ENCODE data around the gene NLRP4.

NLRP4 gene, protein sequence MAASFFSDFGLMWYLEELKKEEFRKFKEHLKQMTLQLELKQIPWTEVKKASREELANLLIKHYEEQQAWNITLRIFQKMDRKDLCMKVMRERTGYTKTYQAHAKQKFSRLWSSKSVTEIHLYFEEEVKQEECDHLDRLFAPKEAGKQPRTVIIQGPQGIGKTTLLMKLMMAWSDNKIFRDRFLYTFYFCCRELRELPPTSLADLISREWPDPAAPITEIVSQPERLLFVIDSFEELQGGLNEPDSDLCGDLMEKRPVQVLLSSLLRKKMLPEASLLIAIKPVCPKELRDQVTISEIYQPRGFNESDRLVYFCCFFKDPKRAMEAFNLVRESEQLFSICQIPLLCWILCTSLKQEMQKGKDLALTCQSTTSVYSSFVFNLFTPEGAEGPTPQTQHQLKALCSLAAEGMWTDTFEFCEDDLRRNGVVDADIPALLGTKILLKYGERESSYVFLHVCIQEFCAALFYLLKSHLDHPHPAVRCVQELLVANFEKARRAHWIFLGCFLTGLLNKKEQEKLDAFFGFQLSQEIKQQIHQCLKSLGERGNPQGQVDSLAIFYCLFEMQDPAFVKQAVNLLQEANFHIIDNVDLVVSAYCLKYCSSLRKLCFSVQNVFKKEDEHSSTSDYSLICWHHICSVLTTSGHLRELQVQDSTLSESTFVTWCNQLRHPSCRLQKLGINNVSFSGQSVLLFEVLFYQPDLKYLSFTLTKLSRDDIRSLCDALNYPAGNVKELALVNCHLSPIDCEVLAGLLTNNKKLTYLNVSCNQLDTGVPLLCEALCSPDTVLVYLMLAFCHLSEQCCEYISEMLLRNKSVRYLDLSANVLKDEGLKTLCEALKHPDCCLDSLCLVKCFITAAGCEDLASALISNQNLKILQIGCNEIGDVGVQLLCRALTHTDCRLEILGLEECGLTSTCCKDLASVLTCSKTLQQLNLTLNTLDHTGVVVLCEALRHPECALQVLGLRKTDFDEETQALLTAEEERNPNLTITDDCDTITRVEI

DNA sequence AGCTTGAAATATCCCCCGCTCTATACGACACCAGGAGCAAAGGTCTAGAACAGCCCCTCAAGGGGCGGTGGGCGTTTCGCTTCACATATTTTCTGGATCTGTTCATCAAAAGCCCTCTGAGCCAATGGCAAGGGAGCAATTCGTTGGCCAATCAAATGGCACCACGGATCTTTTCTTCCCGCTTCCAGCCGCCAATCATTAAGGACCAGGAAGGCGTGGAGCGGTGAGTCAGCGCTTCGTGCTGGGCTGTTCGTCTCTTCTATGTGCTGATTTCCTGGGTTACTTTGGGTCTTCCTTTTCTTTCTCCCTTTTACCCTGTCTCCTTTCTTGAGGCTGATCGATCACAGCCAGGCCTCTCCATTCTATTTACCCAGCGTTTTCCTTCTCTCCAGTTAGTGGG lies at the start of gene NLRP4:
TSS of gene NLRP4 (plus strand) at position 201 of the 400 bp plus-strand sequence. CDS start 15,541 bp downstream, outside the sequence.
- no peak for DNase-seq

GRCh38 chr19:55795021-55795420 lies 41.3 kb upstream of the NLRP4 start:
- DNase-seq: no peak

- no peak for DNase-seq
These were observed 34.9 kb upstream of the NLRP4 start for GRCh38 chr19:55801416-55801815.

GRCh38 chr19:55802281-55802680 lies 34.1 kb upstream of the NLRP4 start:
- no peak for DNase-seq

DNA sequence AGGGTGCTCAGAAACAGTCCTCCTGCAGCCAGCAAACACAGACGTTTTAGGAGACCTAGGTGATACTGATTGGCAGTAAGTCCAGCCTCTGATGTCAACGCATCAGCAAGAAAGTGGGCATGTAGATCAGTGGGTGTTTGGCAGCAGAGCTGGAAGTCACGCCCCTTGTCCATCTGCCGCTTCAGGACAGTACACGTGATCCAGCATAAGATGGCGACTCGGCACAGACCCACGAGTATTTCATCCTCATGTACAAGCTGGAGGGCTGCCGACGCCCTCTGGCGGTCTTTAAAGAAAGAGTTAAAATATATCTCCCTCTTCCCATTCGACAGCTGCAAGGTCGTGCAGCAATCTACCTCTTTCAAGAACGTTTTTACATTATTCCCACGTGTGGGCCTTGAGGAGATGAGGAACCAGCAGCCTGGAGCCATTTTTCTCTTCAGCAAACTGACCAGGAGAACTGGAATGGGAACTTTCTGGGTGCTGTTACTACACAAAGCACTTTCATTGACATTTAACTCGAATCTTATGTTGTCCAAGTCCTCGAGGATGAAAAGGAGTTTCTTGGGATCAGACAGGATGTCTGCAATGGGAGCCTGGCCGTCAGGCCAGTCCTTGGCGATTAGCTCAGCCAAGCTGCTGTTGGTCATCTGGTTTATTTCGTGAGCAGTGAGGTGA lies 26.8 kb upstream of the NLRP4 start:
- peak; percentile 53 for DNase-seq

GRCh38 chr19:55811340-55811739 lies 25.0 kb upstream of the NLRP4 start:
- DNase-seq: no peak

DNA sequence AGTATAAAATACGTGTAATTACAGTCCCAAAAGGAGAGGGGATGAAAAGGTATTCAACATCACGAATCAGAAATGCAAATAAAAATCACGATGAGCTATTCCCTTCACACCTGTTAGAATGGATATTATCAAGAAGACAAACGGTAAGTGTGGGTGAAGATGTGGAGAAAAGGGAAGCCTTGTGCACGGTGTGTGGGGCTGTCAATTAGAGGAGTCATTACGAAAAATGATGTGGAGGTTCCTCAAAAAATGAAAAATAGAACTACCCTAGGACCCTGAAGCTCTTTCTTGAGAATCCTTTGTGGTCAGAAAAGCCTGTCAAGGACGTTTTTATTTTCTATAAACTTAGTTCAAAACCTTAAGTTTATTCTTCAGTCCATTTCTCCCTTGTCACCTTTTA lies 23.9 kb upstream of the NLRP4 start:
- DNase-seq: no peak

GRCh38 chr19:55813906-55814305 lies 22.4 kb upstream of the NLRP4 start:
- no peak for DNase-seq

GRCh38 chr19:55820037-55820436 lies 16.3 kb upstream of the NLRP4 start:
- no peak for DNase-seq

DNA sequence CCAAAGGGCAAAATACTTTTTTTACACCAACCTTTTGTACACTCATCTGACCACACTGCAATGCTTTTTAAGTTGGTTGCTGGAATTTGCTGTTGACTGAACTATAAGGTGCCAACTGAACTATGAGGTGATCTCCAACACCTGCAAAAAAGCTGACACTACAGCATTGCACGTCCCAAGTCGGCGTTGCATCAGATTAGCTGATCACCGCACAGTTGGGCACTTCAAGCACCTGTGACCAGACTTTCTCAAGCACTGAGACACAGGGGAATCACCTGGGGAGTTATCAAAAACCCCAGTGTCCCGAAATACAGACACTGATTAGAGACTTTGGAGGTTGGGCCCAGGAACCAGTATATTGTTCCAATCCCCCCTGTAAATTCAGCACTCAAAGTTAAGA lies 5.7 kb upstream of the NLRP4 start:
- no peak for DNase-seq

DNA sequence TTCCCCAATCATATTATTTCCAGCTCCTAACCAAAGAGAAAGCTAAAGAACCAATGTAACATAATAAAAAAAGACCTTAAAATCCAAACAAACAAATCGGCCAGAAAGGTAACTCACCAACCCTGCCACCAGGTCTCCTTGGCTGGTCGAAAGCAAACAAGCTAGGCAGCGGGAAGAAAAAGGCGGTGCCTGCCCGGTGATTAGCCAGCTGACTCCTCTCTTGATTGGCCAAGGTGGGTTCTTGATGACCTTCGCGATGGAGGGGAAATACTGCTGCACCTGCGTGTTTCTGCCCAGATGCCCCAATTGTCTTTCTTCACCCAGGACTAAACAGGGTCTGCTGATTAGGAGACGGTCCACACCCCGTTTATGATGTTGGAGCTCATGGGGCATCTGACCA lies 4.5 kb upstream of the NLRP4 start, which contains the start of gene NLRP11:
TSS of gene NLRP11 (minus strand) at position 154 of the 400 bp plus-strand sequence. CDS start 13,825 bp downstream, outside the sequence.
- no peak for DNase-seq

DNA sequence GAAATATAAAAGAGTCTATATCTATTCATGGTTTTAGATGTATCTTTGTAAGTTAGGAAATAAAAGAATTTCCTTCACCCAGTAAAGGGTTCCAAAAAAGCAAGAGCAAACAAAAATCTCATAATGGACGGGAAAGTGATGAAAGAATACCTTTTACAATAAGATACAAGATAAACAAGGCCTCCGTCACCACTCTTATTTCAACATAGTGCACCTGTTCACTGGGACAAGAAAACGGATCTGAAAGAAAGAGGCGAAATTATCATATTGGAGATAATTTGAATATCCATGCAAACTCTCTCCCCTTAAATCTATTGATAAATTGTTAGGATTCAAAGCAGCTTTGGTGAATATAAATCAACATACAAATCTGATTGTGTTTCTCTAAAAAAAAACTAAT lies 3.7 kb upstream of the NLRP4 start:
- no peak for DNase-seq

- no peak for DNase-seq
These were observed 1.9 kb downstream of the NLRP4 start for GRCh38 chr19:55838251-55838650.

DNA sequence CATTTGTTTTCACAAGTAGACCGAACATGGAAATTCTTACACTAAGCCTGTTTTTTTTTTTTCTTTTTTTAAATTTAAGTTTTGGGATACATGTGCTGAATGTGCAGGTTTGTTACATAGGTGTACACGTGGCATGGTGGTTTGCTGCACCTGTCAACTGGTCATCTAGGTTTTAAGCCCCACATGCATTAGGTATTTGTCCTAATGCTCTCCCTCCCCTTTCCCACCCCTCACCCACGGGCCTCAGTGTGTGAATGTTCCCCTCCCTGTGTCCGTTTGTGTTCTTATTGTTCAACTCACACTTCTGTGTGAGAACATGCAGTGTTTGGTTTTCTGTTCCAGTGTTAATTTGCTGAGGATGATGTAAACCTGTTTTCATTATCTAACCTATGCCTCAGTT lies 2.6 kb downstream of the NLRP4 start:
- no peak for DNase-seq

GRCh38 chr19:55855160-55855559 lies 18.8 kb downstream of the NLRP4 start:
- DNase-seq: no peak

GRCh38 chr19:55857149-55857548 lies 20.8 kb downstream of the NLRP4 start:
- peak; percentile 35 for DNase-seq

DNA sequence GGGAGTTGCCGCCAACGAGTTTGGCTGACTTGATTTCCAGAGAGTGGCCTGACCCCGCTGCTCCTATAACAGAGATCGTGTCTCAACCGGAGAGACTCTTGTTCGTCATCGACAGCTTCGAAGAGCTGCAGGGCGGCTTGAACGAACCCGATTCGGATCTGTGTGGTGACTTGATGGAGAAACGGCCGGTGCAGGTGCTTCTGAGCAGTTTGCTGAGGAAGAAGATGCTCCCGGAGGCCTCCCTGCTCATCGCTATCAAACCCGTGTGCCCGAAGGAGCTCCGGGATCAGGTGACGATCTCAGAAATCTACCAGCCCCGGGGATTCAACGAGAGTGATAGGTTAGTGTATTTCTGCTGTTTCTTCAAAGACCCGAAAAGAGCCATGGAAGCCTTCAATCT lies 21.6 kb downstream of the NLRP4 start:
- DNase-seq: no peak

DNA sequence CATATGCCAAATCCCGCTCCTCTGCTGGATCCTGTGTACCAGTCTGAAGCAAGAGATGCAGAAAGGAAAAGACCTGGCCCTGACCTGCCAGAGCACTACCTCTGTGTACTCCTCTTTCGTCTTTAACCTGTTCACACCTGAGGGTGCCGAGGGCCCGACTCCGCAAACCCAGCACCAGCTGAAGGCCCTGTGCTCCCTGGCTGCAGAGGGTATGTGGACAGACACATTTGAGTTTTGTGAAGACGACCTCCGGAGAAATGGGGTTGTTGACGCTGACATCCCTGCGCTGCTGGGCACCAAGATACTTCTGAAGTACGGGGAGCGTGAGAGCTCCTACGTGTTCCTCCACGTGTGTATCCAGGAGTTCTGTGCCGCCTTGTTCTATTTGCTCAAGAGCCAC lies 22.1 kb downstream of the NLRP4 start:
- no peak for DNase-seq

DNA sequence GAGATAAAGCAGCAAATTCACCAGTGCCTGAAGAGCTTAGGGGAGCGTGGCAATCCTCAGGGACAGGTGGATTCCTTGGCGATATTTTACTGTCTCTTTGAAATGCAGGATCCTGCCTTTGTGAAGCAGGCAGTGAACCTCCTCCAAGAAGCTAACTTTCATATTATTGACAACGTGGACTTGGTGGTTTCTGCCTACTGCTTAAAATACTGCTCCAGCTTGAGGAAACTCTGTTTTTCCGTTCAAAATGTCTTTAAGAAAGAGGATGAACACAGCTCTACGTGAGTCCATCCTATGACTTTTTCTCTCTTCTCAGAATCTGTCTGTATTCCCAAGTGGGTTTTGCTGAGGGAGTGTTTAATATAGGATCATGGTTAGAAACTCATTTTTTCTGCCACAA lies 22.6 kb downstream of the NLRP4 start:
- no peak for DNase-seq

DNA sequence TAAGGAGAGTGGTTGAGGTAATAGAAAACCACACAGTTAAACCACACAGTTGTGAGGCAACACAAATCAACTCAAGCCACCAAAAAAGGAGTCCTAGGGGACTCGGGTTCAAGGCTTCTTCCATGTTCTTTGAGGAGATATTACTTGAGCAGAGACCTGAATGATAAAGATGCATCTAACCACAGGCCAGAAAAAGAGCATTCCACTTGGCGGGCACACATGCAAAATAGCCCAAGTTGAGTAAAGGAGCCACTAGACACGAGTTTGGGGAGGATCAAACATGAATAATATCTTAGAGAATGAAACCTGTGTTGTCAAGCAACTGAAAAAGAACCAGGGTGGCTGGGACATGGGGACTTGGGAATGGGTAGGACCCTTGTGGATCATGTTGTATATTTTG lies 30.2 kb downstream of the NLRP4 start:
- no peak for DNase-seq

DNA sequence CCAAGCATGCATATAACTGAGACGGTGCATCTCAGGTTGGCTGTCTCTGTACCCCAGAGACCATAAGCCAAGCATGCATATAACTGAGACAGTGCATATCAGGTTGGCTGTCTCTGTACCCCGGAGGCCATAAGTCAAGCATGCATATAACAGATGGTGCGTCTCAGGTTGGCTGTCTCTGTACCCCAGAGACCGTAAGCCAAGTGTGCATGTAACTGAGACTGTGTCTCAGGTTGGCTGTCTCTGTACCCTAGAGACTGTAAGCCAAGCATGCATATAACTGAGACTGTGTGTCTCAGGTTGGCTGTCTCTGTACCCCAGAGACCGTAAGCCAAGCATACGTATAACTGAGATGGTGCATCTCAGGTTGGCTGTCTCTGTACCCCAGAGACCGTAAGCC lies 30.8 kb downstream of the NLRP4 start:
- no peak for DNase-seq

GRCh38 chr19:55870736-55871135 lies 34.4 kb downstream of the NLRP4 start:
- DNase-seq: no peak

DNA sequence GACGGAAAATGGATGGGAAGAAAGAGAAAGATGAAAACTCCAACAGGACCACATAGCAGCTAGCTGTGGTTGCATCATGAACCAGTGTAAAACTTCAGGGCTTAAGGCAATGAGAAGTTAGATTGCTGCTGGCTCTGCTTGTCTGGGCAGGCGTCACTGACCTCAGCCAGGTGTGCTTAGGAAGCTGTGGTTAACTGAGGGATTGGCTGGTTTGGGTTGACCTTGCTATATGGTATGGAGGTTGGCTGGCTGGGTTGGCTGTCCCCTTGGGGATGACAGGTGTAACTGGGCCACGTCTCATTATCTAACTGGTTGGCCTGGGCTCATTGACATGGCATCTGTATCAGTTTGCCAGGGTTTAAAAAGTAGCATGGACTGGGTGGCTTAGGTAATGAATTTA lies 40.9 kb downstream of the NLRP4 start:
- no peak for DNase-seq
